COR-L47 (cell line): ENCODE data around the gene FXYD1.
A peak's percentile ranks its signal among the peaks of the same experiment; 100 is the strongest.
"Not testable (repeated sequence)": the region's sequence is repeated elsewhere in the genome, so short reads cannot be mapped to it uniquely, and the experiment has no call there.

Experiments used
- DNase-seq: peaks from one replicate; lab custom pipeline; 2025; lab: John Stamatoyannopoulos, UW

Gene FXYD1

GRCh38 chr19:35125270-35125717 lies 13.3 kb upstream of the FXYD1 start:
- no peak for DNase-seq

DNA sequence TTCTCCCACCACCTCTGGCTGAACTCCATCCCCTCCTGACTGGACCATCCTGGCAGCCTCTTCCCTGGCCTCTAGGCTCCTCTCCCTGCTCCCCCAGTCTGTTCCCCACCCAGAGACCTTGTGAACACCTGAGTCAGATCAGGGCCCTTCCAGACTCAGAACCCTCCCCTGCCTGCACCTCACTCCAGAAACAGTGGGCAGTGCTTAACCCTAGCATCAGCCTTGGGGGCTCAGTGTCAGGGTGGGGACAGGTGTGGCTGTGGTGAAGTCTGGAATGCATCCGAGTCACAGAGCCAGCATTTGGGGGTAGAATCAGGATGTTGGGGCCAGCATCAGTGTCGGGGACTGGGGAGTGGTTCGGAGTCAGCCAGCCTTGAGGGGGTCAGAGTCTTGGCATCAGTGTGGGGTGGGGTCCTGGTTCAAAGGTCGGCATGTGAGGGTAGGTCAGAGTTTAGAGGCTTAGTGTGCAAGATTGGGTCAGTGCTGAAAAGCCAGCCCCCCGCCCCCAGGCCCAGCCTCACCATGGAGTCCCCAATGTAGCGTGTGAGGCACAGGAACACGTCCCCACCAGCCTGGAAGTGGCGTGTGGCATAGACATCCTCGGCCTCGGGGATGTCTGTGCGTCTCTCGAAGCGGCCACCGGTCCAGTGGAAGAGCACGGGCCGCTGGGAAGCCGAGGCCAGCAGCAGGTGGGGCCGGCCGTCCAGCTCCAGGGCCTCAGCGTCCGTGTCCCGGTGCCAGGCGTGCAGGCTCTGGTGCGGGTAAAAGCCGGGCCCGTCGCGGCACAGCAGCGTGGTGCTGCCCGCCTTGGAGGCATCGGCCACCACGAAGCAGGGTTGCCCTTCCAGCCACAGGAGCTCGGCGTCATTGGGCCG lies 12.6 kb upstream of the FXYD1 start:
- no peak for DNase-seq

DNA sequence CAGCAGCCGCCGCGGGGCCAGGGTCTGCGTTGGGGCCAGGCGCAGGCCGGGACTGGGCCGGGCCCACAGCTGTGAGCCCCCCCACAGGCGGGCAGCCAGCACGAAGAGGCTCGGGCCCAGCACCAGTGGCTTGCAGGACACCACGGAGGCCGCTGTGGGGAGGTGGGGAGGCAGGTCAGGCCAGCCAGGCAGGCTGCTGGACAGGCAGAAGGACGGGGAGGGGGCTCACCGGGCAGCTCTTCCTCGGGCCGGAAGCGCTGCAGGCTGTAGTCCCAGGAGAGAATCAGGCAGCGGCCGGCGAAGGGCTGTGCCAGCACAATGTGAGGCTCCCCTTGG lies 12.0 kb upstream of the FXYD1 start:
- no peak for DNase-seq

GRCh38 chr19:35127871-35128270 lies 10.8 kb upstream of the FXYD1 start:
- DNase-seq, result no peak

DNA sequence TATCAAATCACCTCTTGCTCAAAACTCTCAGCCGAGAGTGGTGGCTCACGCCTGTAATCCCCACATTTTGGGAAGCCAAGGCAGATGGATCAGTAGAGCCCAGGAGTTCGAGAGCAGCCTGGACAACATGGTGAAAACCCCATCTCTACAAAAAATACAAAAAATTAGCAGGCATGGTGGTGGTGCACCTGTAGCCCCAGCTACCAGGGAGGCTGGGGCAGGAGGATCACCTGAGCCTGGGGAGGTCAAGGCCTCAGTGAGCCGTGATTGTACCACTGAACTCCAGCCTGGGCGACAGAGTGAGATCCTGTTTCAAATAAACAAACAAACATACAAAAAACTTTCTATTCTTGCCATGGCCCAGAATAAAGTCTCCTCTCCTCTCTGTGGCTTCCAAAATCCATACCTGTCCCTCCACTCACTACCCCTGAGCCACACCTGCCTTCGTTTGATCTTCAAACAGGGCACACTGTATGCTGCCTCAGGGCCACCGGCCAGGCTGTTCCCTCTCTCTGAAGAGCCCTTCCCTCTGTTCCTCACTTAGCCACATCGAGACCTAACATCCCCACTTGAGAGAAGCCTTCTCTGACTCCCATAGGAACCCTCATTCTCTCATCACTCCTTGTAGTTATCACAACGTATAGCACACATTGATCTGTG lies 10.1 kb upstream of the FXYD1 start:
- DNase-seq, result no peak

GRCh38 chr19:35129724-35130274 lies 8.8 kb upstream of the FXYD1 start:
- DNase-seq, result not testable (repeated sequence)

GRCh38 chr19:35130761-35131720 lies 7.6 kb upstream of the FXYD1 start:
- no peak for DNase-seq

DNA sequence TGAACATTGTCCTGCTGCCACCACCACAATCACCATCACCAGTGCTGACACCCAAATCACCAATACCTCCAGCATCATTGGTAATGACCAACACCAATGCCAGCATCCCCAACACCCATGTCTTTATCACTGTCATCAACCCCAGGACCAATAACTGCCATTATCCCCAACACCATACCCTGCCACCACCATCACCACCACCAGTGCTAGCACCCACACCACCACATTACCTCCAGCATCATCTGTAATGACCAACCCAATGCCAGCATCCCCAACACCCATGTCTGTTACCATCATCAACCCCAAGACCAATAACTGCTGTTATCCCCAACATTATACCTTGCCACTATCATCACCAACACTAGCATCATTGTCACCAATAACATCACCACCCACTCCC lies 6.4 kb upstream of the FXYD1 start:
- no peak for DNase-seq

- no peak for DNase-seq
Observed at GRCh38 chr19:35133826-35134225, 4.8 kb upstream of the FXYD1 start.

DNA sequence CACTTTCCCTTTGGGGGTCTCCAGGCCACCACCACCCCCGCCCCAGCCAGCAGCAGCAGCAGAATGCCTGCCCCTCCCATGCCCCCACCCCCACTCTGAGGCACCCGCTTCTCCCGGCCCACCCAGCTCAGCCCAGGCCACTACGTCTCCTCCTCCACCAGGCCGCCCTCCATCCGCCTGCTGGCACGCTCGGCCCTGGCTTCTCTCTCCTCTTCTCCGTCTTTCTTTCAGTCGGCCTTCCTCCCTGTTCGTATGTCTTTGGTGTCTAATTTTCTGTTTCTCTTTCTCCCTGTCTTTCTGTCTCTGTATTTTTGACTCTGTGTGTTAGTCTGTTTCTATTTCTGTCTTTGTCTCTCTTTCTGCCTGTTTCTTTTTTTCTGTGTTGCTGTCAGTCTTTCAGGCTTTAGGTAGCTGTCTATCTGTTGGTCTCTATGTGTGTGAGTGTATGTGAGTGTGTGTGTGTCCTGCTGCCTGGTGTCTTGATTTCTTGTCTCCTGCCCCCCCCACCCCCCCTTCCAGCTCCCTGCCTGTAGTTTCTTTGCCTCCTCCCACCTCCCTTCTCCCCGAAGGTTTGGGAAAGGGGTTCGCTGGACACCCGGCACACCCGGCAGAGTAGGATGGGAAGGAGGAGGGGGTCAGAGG lies 3.9 kb upstream of the FXYD1 start, which contains the start of gene LGI4:
TSS of gene LGI4 (minus strand) at position 459 of the 642 bp plus-strand sequence. CDS start at position 80, 379 bp downstream.
- DNase-seq, result no peak

GRCh38 chr19:35135389-35135909 lies 3.2 kb upstream of the FXYD1 start:
- DNase-seq, result peak; percentile 48

DNA sequence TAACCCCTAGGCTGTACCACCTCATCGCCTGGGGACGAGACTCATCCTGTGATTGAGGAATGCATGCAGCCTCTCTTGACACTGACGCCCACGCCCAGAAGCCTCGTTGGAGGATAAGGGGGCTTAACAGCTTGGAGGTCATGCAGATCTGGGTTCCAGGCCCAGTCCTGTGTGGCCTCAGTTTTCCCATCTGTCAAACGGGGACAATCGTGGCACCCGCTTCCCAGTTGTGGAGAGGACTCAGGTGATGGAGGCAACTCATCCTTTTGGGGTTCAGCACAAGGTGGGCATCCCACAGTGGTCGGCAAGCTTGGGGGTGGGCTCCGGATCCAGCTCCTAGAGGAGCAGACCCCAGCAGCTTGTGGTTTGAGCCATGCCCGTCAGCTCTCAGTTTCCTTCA lies 2.4 kb upstream of the FXYD1 start:
- DNase-seq, result no peak

DNA sequence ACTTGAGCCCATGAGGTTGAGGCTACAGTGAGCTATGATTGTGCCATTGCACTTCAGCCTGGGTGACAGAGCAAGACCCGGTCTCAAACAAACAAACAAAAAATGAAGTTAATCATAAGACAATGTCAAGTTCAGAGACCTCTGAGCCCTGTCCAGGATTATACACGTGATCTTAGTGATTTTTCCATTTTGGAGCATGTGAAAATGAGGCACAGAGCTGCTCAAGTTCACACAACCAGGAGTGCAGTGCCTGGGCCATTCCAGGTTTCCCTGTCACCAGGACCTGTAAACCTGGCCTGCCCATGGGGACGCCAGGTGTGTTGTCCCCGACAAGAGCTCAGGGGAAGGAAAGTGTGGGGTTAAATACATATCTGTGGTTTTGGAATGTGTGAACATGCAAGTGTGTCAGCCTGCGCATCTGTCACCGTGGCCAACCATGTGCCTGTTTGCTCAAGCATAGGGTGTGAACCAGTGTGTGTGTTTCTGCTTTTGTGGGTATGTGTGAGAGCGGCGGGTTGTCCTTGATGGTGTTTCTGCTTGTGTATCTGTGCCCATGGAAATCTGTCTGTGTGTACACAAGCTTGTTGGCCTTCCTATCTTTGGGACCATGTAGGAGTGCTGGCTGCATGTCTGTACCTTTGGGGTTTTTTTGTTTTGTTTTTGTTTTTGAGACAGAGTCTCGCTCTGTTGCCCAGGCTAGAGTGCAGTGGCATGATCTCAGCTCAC lies 1.5 kb upstream of the FXYD1 start:
- no peak for DNase-seq

DNA sequence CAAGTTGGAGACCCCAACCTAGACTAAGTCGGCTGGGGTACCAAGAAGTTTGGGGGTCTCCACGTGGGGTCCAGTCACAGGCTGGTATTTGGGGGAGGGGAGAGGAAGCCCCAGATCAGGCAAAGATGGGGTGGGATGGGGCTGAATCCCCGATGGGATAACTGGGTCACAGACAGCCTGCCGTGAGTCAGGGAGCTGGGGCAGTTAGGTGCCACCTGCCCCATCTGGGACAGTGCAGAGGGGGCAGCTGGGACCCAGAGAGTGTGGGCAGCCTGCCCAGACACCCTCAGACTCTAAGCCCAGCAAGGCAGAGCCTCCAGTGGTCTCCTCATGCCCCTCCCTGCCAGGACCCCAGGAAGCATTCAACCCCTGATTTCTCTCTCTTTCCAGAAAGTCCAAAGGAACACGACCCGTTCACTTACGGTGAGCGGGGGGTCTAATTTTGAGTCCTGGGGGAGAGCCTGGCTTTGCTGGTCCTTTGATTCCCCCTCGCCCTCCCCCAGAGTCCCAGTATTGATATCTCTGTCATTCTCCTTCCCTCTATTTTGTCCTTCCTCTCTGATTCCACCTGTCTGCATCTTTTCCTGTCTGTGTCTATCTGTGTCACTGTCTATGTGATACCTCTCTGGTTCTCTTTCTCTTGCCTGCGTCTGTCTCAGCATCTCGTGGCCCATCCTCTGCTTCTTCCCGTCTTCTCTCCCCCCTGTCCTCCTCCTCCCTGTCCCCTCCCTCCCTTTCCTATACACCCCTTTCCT lies 1.8 kb downstream of the FXYD1 start:
- DNase-seq, result no peak

- peak; percentile 20 for DNase-seq
Observed at GRCh38 chr19:35140962-35141836, 2.6 kb downstream of the FXYD1 start.

- no peak for DNase-seq
Observed at GRCh38 chr19:35141837-35142605, 3.4 kb downstream of the FXYD1 start.

- peak; percentile 31 for DNase-seq
Observed at GRCh38 chr19:35142606-35143230, 4.1 kb downstream of the FXYD1 start.
